Measurements from ENCODE around the gene MRNIP. TPM values are rescaled to one million over a fixed set of nuclear protein-coding genes. Genes with fewer than 3 reads are reported as not detected.

MRNIP gene
- total RNA-seq, 1 experiment from 2014 or later = 36.2 TPM

DNA sequence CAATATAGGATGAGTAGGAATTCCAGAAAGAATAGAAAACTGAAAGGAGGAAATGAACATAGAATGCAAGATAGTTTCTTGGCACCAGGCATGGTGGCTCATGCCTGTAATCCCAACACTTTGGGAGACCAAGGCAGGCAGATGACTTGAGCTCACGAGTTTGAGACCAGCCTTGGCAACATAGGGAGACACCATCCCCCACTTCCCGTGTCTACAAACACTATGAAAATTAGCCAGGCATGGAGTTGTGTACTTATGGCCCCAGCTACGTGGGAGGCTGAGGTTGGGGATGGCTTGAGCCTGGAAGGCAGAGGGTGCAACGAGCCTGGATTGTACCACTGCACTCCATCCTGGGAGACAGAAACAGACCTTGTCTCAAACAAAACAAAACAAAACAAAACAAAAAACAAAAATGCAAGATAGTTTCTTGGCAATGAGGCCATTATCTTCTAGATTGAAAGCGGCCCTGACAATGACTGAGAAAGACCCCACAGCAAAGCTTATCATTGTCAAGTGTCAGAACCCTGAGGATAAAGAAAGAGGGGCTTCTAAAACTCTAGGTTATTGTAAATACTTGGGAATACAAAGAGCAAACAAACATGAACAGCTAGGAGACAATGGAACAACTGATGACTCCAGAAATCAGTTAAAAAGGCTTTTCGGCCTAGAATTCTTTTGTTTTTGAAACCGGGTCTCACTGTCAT, 28.7 kb downstream of the MRNIP start:
- Histone ChIP-seq H2AFZ (ENCODE audit: low read depth, low read length, poor library complexity, severe bottlenecking) (no peak overlapping the region), H3K9ac (ENCODE audit: low read length) (no peak overlapping the region), H3K4me3 (replicated peaks in 1 of 2; ENCODE audit: low read depth in 1 of 2, low read length in 2 of 2) (no peak overlapping the region), H4K20me1 (ENCODE audit: insufficient read depth) (no peaks in the 10 kb centered on the region), H3K9me3 (ENCODE audit: control insufficient read depth in 1 of 2, insufficient read depth in 1 of 2, low read depth in 1 of 2, low read length in 2 of 2) (no peaks in the 10 kb centered on the region), H3K4me1 (ENCODE audit: control insufficient read depth in 1 of 2, insufficient read depth in 2 of 2, low read length in 2 of 2) (peaks cover 0 to 5% of the 10 kb centered on the region in 2 experiments; a peak in 2 of 4 replicates), H3K27ac (ENCODE audit: low read depth, low read length) (no peak overlapping the region), H3K79me2 (ENCODE audit: insufficient read depth, low read length) (peaks cover 58% of the 10 kb centered on the region), H3K9me2 (ENCODE audit: insufficient read depth) (no peaks in the 10 kb centered on the region), H3K36me3 (ENCODE audit: control insufficient read depth in 1 of 2, insufficient read depth in 2 of 2, low read length in 2 of 2) (peaks cover 59 to 76% of the 10 kb centered on the region in 2 experiments), H3K4me2 (ENCODE audit: low read length) (no peak overlapping the region), H3K27me3 (ENCODE audit: insufficient read depth, low read length) (no peaks in the 10 kb centered on the region)
- TF ChIP-seq, protein P1, sequence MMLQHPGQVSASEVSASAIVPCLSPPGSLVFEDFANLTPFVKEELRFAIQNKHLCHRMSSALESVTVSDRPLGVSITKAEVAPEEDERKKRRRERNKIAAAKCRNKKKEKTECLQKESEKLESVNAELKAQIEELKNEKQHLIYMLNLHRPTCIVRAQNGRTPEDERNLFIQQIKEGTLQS (IDR thresholded peaks at IDR 0.05) = no peak
- TF ChIP-seq, protein P2, sequence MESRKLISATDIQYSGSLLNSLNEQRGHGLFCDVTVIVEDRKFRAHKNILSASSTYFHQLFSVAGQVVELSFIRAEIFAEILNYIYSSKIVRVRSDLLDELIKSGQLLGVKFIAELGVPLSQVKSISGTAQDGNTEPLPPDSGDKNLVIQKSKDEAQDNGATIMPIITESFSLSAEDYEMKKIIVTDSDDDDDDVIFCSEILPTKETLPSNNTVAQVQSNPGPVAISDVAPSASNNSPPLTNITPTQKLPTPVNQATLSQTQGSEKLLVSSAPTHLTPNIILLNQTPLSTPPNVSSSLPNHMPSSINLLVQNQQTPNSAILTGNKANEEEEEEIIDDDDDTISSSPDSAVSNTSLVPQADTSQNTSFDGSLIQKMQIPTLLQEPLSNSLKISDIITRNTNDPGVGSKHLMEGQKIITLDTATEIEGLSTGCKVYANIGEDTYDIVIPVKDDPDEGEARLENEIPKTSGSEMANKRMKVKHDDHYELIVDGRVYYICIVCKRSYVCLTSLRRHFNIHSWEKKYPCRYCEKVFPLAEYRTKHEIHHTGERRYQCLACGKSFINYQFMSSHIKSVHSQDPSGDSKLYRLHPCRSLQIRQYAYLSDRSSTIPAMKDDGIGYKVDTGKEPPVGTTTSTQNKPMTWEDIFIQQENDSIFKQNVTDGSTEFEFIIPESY (IDR thresholded peaks at IDR 0.05; ENCODE audit: extremely low read depth, insufficient replicate concordance, low read length) = no peak
- TF ChIP-seq ZNF274 (IDR thresholded peaks at IDR 0.05; ENCODE audit: low read depth, low read length) = no peak
- no peak for TF ChIP-seq FOSL1 (IDR thresholded peaks at IDR 0.05; ENCODE audit: low read depth)
- TF ChIP-seq, protein P3, sequence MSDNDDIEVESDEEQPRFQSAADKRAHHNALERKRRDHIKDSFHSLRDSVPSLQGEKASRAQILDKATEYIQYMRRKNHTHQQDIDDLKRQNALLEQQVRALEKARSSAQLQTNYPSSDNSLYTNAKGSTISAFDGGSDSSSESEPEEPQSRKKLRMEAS (IDR thresholded peaks at IDR 0.05) = no peak
- TF ChIP-seq TCF7L2 (IDR thresholded peaks at IDR 0.05; ENCODE audit: borderline replicate concordance, extremely low read depth, insufficient read depth, insufficient read length) = no peak
- TF ChIP-seq ELF1 (IDR thresholded peaks at IDR 0.05; ENCODE audit: borderline replicate concordance, low read depth) = no peak
- TF ChIP-seq, protein P4, sequence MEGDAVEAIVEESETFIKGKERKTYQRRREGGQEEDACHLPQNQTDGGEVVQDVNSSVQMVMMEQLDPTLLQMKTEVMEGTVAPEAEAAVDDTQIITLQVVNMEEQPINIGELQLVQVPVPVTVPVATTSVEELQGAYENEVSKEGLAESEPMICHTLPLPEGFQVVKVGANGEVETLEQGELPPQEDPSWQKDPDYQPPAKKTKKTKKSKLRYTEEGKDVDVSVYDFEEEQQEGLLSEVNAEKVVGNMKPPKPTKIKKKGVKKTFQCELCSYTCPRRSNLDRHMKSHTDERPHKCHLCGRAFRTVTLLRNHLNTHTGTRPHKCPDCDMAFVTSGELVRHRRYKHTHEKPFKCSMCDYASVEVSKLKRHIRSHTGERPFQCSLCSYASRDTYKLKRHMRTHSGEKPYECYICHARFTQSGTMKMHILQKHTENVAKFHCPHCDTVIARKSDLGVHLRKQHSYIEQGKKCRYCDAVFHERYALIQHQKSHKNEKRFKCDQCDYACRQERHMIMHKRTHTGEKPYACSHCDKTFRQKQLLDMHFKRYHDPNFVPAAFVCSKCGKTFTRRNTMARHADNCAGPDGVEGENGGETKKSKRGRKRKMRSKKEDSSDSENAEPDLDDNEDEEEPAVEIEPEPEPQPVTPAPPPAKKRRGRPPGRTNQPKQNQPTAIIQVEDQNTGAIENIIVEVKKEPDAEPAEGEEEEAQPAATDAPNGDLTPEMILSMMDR (IDR thresholded peaks at IDR 0.05 in 2 of 3, conservative IDR thresholded peaks at IDR 0.05 in 1 of 3; ENCODE audit: borderline replicate concordance in 1 of 3, insufficient read depth in 1 of 3, low read depth in 2 of 3, low read length in 2 of 3) = no peak
- no peak for TF ChIP-seq RAD21 (IDR thresholded peaks at IDR 0.05; ENCODE audit: low read depth)
- TF ChIP-seq CEBPB (IDR thresholded peaks at IDR 0.05; ENCODE audit: low read depth) = no peak
- no peak for TF ChIP-seq POLR2AphosphoS5 (IDR thresholded peaks at IDR 0.05; ENCODE audit: low read depth, low read length)
- no peak for TF ChIP-seq EZH2phosphoT487 (IDR thresholded peaks at IDR 0.05; ENCODE audit: borderline replicate concordance)
- no peak for TF ChIP-seq POLR2A (IDR thresholded peaks at IDR 0.05; ENCODE audit: borderline replicate concordance, extremely low read depth, insufficient read depth, insufficient read length)
- no peak for TF ChIP-seq JUND (IDR thresholded peaks at IDR 0.05)
- TF ChIP-seq CBX3 (IDR thresholded peaks at IDR 0.05; ENCODE audit: low read depth) = no peak
- TF ChIP-seq ZFX (IDR thresholded peaks at IDR 0.05) = no peak
- no peak for TF ChIP-seq EGR1 (IDR thresholded peaks at IDR 0.05; ENCODE audit: low read depth)
- no peak for TF ChIP-seq EZH2 (IDR thresholded peaks at IDR 0.05)
- TF ChIP-seq SRF (IDR thresholded peaks at IDR 0.05; ENCODE audit: low read depth) = no peak
- CTCF ChIA-PET = no interaction called here
- DNase-seq (ENCODE audit: low read depth, low spot score) (no peak), ATAC-seq (no peak)
- no TSS peak for BruUV-seq (replicated peaks)
- RAD21 ChIA-PET (ENCODE audit: low non-redundant PET in 1 of 2, low total read pairs in 2 of 2, uncharacterized antibody in 2 of 2, unreplicated experiment in 2 of 2) = no interaction called here
- intact Hi-C loops (cut with micrococcal nuclease) = no loop called here
- POLR2A ChIA-PET = no interaction called here
